Mononuclear cell (primary cell): ENCODE measurements around the gene LGALS13. TPM values are rescaled to one million over a fixed set of nuclear protein-coding genes. Genes with fewer than 3 reads are reported as not detected.
"Not testable (repeated sequence)": the region's sequence is repeated elsewhere in the genome, so short reads cannot be mapped to it uniquely, and the experiment has no call there.

ENCODE experiments used
- H3K27me3 ChIP-seq: 2 replicates; pipeline ENCODE4 v1.6.0; 2011; ENCODE audit warnings: low read length, control low read depth; ENCODE audit not compliant: insufficient read depth
- H3K4me1 ChIP-seq: 2 replicates; pipeline ENCODE4 v1.5.1; 2011; ENCODE audit warnings: mild to moderate bottlenecking, low read length, control low read depth; ENCODE audit not compliant: insufficient read depth
- H3K4me3 ChIP-seq: 2 replicates; pipeline ENCODE4 v1.5.1; 2011; ENCODE audit warnings: mild to moderate bottlenecking, low read length, moderate library complexity
- H3K9me3 ChIP-seq: 2 replicates; pipeline ENCODE4 v1.5.1; 2011; ENCODE audit warnings: low read depth, mild to moderate bottlenecking, control low read depth, low read length
- total RNA-seq: library from RNA; depleted of rRNA; stranded (reverse); fragments of >200 nt; gene quantifications from one replicate; pipeline ENCODE4 v1.2.3, GENCODE V29; 2012

The LGALS13 gene
- total RNA-seq, 1 donor = not detected

DNA sequence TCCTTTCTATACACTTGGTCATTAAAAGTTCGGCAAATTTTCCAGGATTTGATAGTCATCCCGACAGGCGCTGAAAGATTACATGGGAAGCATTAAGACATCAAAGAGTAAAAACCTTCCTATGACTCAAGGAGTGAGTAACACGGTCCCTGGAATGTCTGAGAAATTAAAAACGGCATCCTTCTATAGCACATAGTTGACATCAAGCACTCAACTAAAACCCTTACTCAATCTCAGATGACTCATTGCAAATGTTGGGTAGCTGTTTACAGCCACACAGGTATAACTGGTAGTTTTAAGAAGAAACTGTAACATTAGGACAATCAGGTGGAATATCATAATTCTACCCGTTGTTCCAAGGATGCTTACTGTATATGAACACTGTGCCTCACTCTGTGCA, 6.4 kb upstream of the LGALS13 start:
- Histone ChIP-seq H3K27me3 (peaks cover 9% of the 10 kb centered on the region), H3K4me3 (no peak overlapping the region), H3K9me3 (no peaks in the 10 kb centered on the region)

DNA sequence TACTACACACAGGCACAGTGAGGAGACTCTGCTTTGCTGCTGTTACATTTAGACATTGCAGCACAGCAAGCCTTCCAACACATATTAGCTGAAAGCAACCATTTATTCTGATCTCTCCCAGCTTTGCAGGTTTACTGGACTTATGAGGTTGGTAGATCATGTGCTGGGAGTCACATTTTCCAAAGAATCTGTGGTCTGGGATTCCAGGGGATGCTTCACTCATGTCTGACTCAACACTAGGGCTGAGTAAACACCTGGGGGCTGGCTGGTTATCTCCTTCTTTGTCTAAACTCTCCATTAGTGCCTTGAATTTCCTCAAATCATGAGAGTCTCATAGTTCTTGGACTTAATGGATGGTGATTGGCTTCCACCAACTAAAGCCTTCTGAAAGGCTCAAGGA, 5.4 kb upstream of the LGALS13 start:
- no peaks in the 10 kb centered on the region for H3K9me3 ChIP-seq
- peaks cover 9% of the 10 kb centered on the region for H3K27me3 ChIP-seq
- no peak overlapping the region for H3K4me3 ChIP-seq
- no peaks in the 10 kb centered on the region for H3K4me1 ChIP-seq

More for the DNA sequence above, 6.4 kb upstream of the LGALS13 start:
- no peaks in the 10 kb centered on the region for H3K4me1 ChIP-seq

DNA sequence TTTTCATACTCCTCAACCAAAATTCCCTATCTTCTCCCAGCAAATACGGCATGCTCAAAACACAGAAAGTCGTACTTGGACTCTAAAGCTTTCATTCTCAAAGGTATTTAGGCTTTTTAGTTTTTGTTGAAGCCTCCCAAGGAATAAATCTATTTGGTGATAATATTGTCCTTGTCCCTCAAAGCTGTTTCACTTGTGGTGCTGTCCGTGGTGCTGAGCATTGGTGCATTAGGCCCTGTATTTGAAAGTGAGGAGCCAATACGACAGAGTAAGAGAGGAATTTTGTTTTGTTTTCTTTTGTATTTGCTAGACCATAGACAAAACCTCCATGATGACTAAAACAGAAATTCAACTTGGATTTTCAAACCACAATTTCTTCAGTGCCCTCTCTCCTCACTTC, 3.2 kb upstream of the LGALS13 start:
- no peaks in the 10 kb centered on the region for H3K4me1 ChIP-seq
- peaks cover 9% of the 10 kb centered on the region for H3K27me3 ChIP-seq
- H3K9me3 ChIP-seq = no peaks in the 10 kb centered on the region
- no peak overlapping the region for H3K4me3 ChIP-seq

DNA sequence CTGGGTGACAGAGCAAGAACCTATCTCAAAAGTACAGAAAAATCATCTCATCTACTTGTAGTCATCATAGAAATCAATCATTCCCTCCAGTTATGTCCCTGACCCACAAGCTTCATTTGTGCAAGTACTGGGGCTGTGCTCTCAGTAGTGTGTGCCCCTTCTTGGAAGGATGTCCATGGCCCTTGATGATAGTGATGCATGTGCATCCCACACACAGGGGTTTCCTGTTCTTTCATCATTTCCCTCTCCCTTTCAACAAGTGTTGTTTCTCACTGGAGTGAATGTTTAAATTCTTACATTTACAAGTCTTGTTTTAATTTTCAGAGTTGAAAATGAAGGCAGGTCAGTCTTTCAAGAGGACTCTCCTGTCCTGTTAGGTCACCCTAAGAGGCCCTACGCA, 1.5 kb downstream of the LGALS13 start:
- H3K9me3 ChIP-seq = no peaks in the 10 kb centered on the region
- no peaks in the 10 kb centered on the region for H3K27me3 ChIP-seq
- H3K4me1 ChIP-seq = no peaks in the 10 kb centered on the region
- H3K4me3 ChIP-seq = no peak overlapping the region

DNA sequence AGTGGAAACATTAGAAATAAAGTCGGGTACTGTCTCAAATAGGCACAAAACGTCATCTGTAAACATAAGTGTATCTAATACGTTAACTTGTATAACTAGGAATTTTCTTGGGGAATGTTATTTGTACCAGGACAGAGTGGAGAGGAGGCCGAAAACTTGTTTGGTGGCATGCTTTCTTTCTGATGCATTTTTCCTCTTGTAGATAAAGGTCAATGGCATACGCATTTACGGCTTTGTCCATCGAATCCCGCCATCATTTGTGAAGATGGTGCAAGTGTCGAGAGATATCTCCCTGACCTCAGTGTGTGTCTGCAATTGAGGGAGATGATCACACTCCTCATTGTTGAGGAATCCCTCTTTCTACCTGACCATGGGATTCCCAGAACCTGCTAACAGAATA, 4.7 kb downstream of the LGALS13 start:
- H3K4me3 ChIP-seq = no peak overlapping the region

DNA sequence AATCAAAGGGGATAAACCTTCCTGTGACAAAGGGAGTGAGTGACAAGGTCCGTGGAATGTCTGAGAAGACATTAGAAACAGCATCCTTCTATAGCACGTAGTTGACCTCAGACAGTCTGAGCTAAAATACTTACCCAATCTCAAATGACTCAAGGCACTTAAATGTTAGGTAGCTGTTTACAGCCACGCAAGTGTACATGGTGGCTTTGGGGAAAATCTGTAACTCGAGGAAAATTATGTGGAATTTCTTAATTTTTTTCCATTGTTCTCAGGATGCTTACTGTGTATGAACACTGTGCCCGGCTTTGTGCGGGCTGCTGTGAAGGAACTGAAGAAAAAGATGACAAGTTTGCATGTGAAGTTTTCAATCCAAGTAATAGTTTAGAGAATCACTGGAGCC, 5.2 kb downstream of the LGALS13 start:
- H3K4me3 ChIP-seq = no peak overlapping the region
- no peaks in the 10 kb centered on the region for H3K4me1 ChIP-seq
- no peaks in the 10 kb centered on the region for H3K27me3 ChIP-seq
- no peaks in the 10 kb centered on the region for H3K9me3 ChIP-seq

More for the DNA sequence above, 4.7 kb downstream of the LGALS13 start:
- no peaks in the 10 kb centered on the region for H3K9me3 ChIP-seq
- H3K4me1 ChIP-seq = no peaks in the 10 kb centered on the region
- no peaks in the 10 kb centered on the region for H3K27me3 ChIP-seq

DNA sequence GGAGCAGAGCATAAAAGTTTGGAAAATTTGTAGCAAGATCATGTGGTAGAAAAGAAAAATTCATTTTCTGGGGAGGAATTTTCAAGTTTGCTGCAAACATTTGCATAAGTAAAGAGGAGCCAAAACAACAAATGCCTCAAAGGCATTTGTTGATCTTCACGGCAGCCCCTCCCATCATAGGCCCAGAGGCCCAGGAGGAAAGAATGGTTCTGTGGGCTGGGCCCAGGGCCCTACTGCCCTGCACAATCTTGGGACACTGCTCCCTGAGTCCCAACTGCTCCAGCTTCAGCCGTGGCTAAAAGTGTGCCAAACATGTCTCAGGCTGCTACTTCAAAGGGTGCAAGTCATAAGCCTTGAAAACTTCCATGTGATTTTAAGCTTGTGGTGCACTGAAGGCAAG, 11.3 kb downstream of the LGALS13 start:
- Histone ChIP-seq H3K9me3 (no peaks in the 10 kb centered on the region), H3K4me3 (no peak overlapping the region), H3K4me1 (no peaks in the 10 kb centered on the region), H3K27me3 (peaks cover 2% of the 10 kb centered on the region)

DNA sequence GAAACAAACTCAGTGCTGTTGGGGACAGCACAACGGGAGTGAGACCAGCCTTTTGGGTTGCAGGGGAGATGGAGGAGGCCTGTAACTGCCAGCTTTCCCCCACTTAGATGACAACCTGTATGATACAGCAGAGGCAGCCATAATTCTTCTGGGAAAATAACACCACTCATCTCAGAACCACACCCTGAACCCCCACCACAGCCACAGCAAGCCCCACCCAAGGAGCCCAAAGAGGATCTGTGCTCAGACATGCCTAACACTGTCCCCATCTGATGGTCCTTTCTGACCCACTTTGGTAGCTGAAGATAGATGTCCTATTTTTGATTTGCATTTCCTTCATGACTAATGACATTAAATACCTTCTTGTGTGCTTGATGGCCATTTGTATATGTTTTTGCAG, 15.4 kb downstream of the LGALS13 start:
- Histone ChIP-seq H3K4me3 (no peak overlapping the region), H3K9me3 (no peaks in the 10 kb centered on the region), H3K27me3 (peaks cover 2% of the 10 kb centered on the region), H3K4me1 (no peaks in the 10 kb centered on the region)

DNA sequence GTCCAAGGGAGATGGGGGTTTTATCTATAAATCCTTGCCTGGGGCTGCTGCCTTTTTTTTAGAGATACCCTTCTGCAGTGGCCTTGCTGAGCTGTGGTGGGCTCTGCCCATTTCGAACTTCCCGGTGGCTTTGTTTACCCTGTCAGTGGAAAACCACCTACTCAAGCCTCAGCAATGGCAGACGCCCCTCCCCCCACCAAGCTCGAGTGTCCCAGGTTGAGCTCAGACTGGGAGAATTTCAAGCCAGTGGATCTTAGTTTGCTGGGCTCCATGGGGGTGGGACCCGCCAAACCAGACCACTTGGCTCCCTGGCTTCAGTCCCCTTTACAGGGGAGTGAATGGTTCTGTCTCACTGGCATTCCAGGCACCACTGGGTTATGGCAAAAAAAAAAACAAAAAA, 21.6 kb downstream of the LGALS13 start:
- Histone ChIP-seq H3K4me1 (no peaks in the 10 kb centered on the region), H3K4me3 (no peak overlapping the region), H3K27me3 (peaks cover 6% of the 10 kb centered on the region), H3K9me3 (no peaks in the 10 kb centered on the region)

DNA sequence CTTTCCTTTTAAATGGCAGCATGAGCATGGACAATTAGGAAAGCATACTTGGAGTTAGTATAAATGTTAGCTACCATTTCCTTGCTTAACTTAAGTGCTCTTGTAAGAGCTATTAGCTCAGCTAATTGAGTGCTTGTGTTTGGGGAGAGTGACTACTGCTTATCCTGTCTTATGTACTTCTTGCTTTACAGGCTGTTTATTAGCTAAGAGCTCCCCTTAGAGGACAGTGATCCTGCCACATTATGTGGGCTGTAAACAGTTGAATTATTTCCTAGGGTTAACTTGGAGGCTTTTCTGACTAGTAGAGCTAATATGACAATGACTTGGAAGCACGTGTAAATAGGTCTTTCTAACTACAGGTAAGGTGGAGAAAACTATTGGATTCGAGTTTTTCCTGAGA, 25.3 kb downstream of the LGALS13 start:
- H3K4me3 ChIP-seq, H3K9me3 ChIP-seq, H3K4me1 ChIP-seq: not testable (repeated sequence)
- peaks cover 12% of the 10 kb centered on the region for H3K27me3 ChIP-seq

DNA sequence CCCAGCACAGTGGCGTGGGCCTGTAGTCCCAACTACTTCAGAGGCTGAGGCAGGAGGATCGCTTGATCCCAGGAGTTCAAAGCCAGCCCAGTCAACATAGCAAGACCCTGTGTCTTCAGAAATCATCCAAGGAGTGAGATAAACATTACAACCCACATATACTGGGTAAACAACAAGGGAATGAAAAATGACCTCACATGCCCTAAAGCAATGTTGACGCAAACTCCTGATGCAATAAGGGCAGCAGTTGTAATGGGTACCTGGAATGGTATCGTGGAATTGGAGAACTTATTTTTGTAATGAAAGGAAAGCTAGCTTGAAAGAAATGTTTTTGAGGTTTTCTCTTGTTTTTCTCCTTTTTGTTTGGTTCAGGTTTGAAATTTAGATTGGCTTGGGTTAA, 28.9 kb downstream of the LGALS13 start:
- no peaks in the 10 kb centered on the region for H3K4me1 ChIP-seq
- H3K27me3 ChIP-seq = peaks cover 8% of the 10 kb centered on the region
- no peaks in the 10 kb centered on the region for H3K9me3 ChIP-seq

DNA sequence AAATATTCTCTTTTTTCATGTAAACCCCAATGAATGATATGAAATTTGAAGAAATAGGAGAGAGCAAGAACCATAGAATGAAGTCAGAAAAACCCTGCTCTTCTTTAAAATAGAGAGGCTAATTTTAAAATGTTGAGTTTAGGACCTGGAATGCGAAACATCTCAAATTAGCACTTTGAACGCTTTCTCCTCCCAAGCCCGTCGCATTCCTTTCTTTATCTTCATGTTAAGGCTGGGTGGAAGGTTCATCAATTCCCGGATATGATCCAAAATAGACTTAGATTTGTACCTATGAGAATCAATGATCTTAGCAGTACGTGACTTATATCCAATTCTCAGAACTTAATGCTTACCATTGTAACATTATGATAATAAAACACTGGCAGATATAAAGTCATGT, 29.3 kb downstream of the LGALS13 start:
- Histone ChIP-seq H3K9me3 (no peaks in the 10 kb centered on the region), H3K27me3 (peaks cover 9% of the 10 kb centered on the region), H3K4me3 (no peak overlapping the region), H3K4me1 (no peaks in the 10 kb centered on the region)

More for the DNA sequence above, 28.9 kb downstream of the LGALS13 start:
- H3K4me3 ChIP-seq = no peak overlapping the region

DNA sequence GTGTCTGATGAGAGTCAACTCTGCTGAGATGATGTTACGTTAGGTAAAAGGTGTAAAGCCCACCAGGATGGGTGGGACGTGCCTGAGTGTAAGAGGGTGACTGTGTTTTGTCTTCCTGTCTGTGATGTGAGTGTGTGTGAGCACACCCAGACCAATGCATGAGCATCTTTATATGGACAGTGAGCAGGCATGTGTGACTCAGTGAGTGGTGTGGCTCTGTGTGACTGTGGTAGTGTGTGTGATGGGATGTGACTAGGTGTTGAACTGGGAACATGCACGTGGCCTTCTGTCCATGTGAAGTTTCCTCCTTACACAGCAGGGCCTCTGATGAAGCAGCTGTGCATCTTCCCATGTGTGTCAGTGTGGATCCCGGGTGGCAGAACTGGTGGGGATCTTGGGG, 35.6 kb downstream of the LGALS13 start:
- Histone ChIP-seq H3K9me3 (no peaks in the 10 kb centered on the region), H3K27me3 (peaks cover 13% of the 10 kb centered on the region), H3K4me3 (no peak overlapping the region), H3K4me1 (no peaks in the 10 kb centered on the region)

DNA sequence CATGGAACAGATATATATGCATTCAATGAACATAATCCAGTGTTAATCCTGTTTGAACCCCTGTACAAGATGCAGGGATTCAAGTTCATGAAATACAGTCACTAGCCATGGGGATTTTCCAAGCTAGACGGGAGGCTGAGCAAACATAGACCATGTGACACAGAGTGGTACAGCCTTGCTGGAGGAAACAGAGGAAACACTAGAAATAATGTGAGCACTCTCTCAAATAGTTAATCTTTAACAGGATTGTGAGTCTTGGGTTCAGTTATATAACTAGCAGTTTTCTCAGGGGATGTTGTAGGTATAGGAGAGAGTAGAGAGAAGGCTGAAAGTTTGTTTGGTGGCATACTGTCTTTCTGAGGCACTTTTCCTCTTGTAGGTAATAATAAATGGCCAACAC, 39.4 kb downstream of the LGALS13 start:
- no peaks in the 10 kb centered on the region for H3K4me1 ChIP-seq
- H3K4me3 ChIP-seq = no peak overlapping the region
- H3K27me3 ChIP-seq = peaks cover 11% of the 10 kb centered on the region
- no peaks in the 10 kb centered on the region for H3K9me3 ChIP-seq

DNA sequence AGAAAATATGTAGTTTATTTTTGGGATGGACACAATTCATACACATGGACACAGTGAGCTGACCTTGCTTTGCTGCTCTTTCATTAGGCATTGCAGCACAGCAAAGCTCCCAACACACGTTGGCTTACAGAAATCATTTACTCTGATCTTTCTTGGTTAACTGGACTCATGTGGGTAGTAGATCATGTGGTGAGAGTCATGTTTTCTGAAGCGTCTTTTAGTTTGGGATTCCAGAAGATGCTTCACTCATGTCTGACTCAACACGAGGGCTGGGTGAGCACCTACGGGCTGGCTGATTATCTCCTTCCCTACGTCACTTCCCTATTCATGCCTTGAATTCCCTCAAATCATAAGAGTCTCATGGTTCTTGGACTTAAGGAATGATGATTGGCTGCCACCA, 41.3 kb downstream of the LGALS13 start:
- Histone ChIP-seq H3K4me3 (no peak overlapping the region), H3K9me3 (no peaks in the 10 kb centered on the region), H3K27me3 (peaks cover 12% of the 10 kb centered on the region), H3K4me1 (no peaks in the 10 kb centered on the region)

DNA sequence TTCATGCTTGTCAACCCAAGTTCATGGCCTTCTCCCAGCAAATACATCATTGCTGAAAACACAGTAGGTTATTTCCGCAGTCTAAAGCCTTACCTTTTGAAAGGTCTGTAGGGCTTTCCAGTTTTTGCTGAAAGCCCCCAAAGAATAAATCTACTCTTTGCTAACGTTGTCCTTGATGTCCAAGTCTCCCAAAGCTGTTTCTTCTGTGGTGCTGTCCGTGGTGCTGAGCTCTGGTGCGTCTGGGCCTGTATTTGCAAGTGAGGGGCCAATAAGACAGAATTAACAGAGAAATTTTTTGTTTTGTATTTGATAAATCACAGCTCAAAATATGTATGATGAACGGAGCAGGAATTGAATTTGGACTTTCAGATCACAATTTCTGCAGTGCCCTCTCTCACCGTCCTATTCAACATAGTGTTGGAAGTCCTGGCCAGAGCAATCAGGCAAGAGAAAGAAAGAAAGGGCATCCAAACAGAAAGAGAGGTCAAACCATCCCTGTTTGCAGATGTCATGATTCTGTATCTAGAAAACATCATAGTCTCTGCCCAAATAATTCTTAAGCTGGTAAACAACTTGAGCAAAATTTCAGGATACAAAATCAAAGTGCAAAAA, 43.6 kb downstream of the LGALS13 start:
- peaks cover 7% of the 10 kb centered on the region for H3K27me3 ChIP-seq
- no peaks in the 10 kb centered on the region for H3K4me1 ChIP-seq
- no peaks in the 10 kb centered on the region for H3K9me3 ChIP-seq
- H3K4me3 ChIP-seq = no peak overlapping the region
